ENCODE results near the gene C4B.
A peak's percentile ranks its signal among the peaks of the same experiment; 100 is the strongest.
"Not testable (repeated sequence)": the region's sequence is repeated elsewhere in the genome, so short reads cannot be mapped to it uniquely, and the experiment has no call there.

Gene C4B

GRCh38 chr6:32047855-32048766 lies 33.5 kb downstream of the C4B start:
- FAIRE-seq = peak; percentile 76
- peak; percentile 51 for DNase-seq (ENCODE audit: extremely low spot score, insufficient read length, low read depth)

- not testable (repeated sequence) for FAIRE-seq; DNase-seq (ENCODE audit: extremely low spot score, insufficient read length, low read depth)
These were observed 34.6 kb downstream of the C4B start for GRCh38 chr6:32049149-32049548.

- not testable (repeated sequence) for DNase-seq (ENCODE audit: extremely low spot score, insufficient read length, low read depth); FAIRE-seq
These were observed 35.1 kb downstream of the C4B start for GRCh38 chr6:32049736-32050135.

- FAIRE-seq (no peak), DNase-seq (ENCODE audit: extremely low spot score, insufficient read length, low read depth) (no peak)
These were observed 36.0 kb downstream of the C4B start for GRCh38 chr6:32050562-32050961.

GRCh38 chr6:32052626-32053025 lies 38.0 kb downstream of the C4B start:
- not testable (repeated sequence) for DNase-seq (ENCODE audit: extremely low spot score, insufficient read length, low read depth); FAIRE-seq

- not testable (repeated sequence) for FAIRE-seq; DNase-seq (ENCODE audit: extremely low spot score, insufficient read length, low read depth)
These were observed 38.7 kb downstream of the C4B start for GRCh38 chr6:32053314-32053713.

GRCh38 chr6:32055756-32056155 lies 41.2 kb downstream of the C4B start:
- not testable (repeated sequence) for FAIRE-seq; DNase-seq (ENCODE audit: extremely low spot score, insufficient read length, low read depth)

GRCh38 chr6:32056254-32056653 lies 41.7 kb downstream of the C4B start:
- FAIRE-seq (no peak), DNase-seq (ENCODE audit: extremely low spot score, insufficient read length, low read depth) (no peak)

GRCh38 chr6:32057966-32058365 lies 43.4 kb downstream of the C4B start:
- no peak for DNase-seq (ENCODE audit: extremely low spot score, insufficient read length, low read depth)
- no peak for FAIRE-seq

GRCh38 chr6:32058511-32058963 lies 43.9 kb downstream of the C4B start:
- DNase-seq (ENCODE audit: extremely low spot score, insufficient read length, low read depth) (no peak), FAIRE-seq (no peak)

- FAIRE-seq (no peak), DNase-seq (ENCODE audit: extremely low spot score, insufficient read length, low read depth) (no peak)
These were observed 46.5 kb downstream of the C4B start for GRCh38 chr6:32060966-32061655.

- FAIRE-seq (no peak), DNase-seq (ENCODE audit: extremely low spot score, insufficient read length, low read depth) (no peak)
These were observed 50.1 kb downstream of the C4B start for GRCh38 chr6:32064706-32065105.

GRCh38 chr6:32067521-32067920 lies 52.9 kb downstream of the C4B start:
- FAIRE-seq = not testable (repeated sequence)

GRCh38 chr6:32068315-32068714 lies 53.7 kb downstream of the C4B start:
- FAIRE-seq; DNase-seq (ENCODE audit: extremely low spot score, insufficient read length, low read depth): not testable (repeated sequence)

More at GRCh38 chr6:32067521-32067920, 52.9 kb downstream of the C4B start:
- DNase-seq (ENCODE audit: extremely low spot score, insufficient read length, low read depth) = not testable (repeated sequence)

- no peak for DNase-seq (ENCODE audit: extremely low spot score, insufficient read length, low read depth)
These were observed 54.3 kb downstream of the C4B start for GRCh38 chr6:32068867-32069266.

GRCh38 chr6:32069460-32069859 lies 54.9 kb downstream of the C4B start:
- no peak for DNase-seq (ENCODE audit: extremely low spot score, insufficient read length, low read depth)
- FAIRE-seq = no peak

More at GRCh38 chr6:32068867-32069266, 54.3 kb downstream of the C4B start:
- no peak for FAIRE-seq

- DNase-seq (ENCODE audit: extremely low spot score, insufficient read length, low read depth) = no peak
- no peak for FAIRE-seq
These were observed 55.4 kb downstream of the C4B start for GRCh38 chr6:32069878-32070515.

GRCh38 chr6:32070814-32071543 lies 56.4 kb downstream of the C4B start:
- DNase-seq (ENCODE audit: extremely low spot score, insufficient read length, low read depth) (no peak), FAIRE-seq (no peak)

GRCh38 chr6:32073101-32073500 lies 58.5 kb downstream of the C4B start:
- FAIRE-seq = no peak
- no peak for DNase-seq (ENCODE audit: extremely low spot score, insufficient read length, low read depth)

- no peak for FAIRE-seq
- no peak for DNase-seq (ENCODE audit: extremely low spot score, insufficient read length, low read depth)
These were observed 59.0 kb downstream of the C4B start for GRCh38 chr6:32073613-32074012.
